CD8-positive, alpha-beta memory T cell (primary cell): ENCODE measurements around the gene WDR35. TPM values are rescaled to one million over a fixed set of nuclear protein-coding genes. Genes with fewer than 3 reads are reported as not detected.

Experiments used
- CTCF ChIA-PET: fragments of 350-600 bp; sonication (Branson Sonifier 250); formaldehyde crosslinking; loops from one replicate; lab custom pipeline; 2021; ENCODE audit warnings: antibody characterized with exemption; lab: Charles Lee
- POLR2A ChIA-PET: fragments of 350-600 bp; sonication (Branson Sonifier 250); formaldehyde crosslinking; loops from one replicate; lab custom pipeline; 2021; ENCODE audit warnings: antibody characterized with exemption; lab: Charles Lee
- DNase-seq, 5 donors: peaks; one replicate each; pipeline versions ENCODE4 v3.0.0 to v3.0.0-alpha.2; 2020 to 2022; ENCODE audit warnings: mixed read lengths in 1 of 5
- H3K27ac ChIP-seq: one replicate; pipeline ENCODE4 v1.7.0; 2013; ENCODE audit warnings: low read depth, mild to moderate bottlenecking, low read length, moderate library complexity
- H3K27me3 ChIP-seq: 2 replicates; pipeline ENCODE4 v1.7.0; 2013; ENCODE audit warnings: low read length, mild to moderate bottlenecking; ENCODE audit not compliant: insufficient read depth, poor library complexity, severe bottlenecking
- H3K36me3 ChIP-seq: 2 replicates; pipeline ENCODE4 v1.7.0; 2013; ENCODE audit warnings: mild to moderate bottlenecking, low read length, moderate library complexity; ENCODE audit not compliant: insufficient read depth
- H3K4me1 ChIP-seq: 2 replicates; pipeline ENCODE4 v1.7.0; 2013; ENCODE audit warnings: mild to moderate bottlenecking, low read length, moderate library complexity; ENCODE audit not compliant: insufficient read depth
- H3K4me3 ChIP-seq: 2 replicates; pipeline ENCODE4 v1.7.0; 2013; ENCODE audit warnings: mild to moderate bottlenecking, low read length
- H3K9me3 ChIP-seq: 2 replicates; pipeline ENCODE4 v1.7.0; 2013; ENCODE audit warnings: mild to moderate bottlenecking, low read length
- H3K27ac Mint-ChIP-seq, 8 donors: one replicate each; pipeline ENCODE4 v1.8.0; 2020 to 2021; ENCODE audit warnings: mixed read lengths in 8 of 8, mild to moderate bottlenecking in 6 of 8, inconsistent platforms in 3 of 8, moderate library complexity in 3 of 8
- H3K27me3 Mint-ChIP-seq, 2 donors: one replicate each; pipeline ENCODE4 v1.8.0; 2020 to 2021; ENCODE audit warnings: mixed read lengths in 2 of 2, mild to moderate bottlenecking in 1 of 2, moderate library complexity in 1 of 2
- H3K36me3 Mint-ChIP-seq, 3 donors: one replicate each; pipeline ENCODE4 v1.8.0; 2020 to 2021; ENCODE audit warnings: mixed read lengths in 3 of 3, inconsistent platforms in 1 of 3, mild to moderate bottlenecking in 1 of 3
- H3K4me1 Mint-ChIP-seq, 3 donors: one replicate each; pipeline ENCODE4 v1.8.0; 2020 to 2021; ENCODE audit warnings: mixed read lengths in 3 of 3, inconsistent platforms in 1 of 3, mild to moderate bottlenecking in 1 of 3
- H3K4me3 Mint-ChIP-seq, 7 donors: one replicate each; pipeline ENCODE4 v1.8.0; 2020 to 2021; ENCODE audit warnings: mixed read lengths in 7 of 7, mild to moderate bottlenecking in 6 of 7, moderate library complexity in 4 of 7, inconsistent platforms in 2 of 7
- H3K9me3 Mint-ChIP-seq, 5 donors: one replicate each; pipeline ENCODE4 v1.8.0; 2020 to 2022; ENCODE audit warnings: mixed read lengths in 5 of 5, mild to moderate bottlenecking in 3 of 5, moderate library complexity in 2 of 5, inconsistent platforms in 1 of 5
- polyA plus RNA-seq: library from polyadenylated mRNA; unstranded; fragments of 300-500 nt; fragmentation: Illumina TruSeq; gene quantifications from one replicate; pipeline ENCODE4 v1.2.3, GENCODE V29; 2021
- total RNA-seq, 2 experiments: library from RNA; stranded (reverse); gene quantifications; one replicate each; pipeline ENCODE4 v1.2.3, GENCODE V29; 2021

Gene WDR35
- total and polyA plus RNA-seq, 3 experiments from 2014 or later, result 1.6 to 12.0 (median 11.0) TPM

DNA sequence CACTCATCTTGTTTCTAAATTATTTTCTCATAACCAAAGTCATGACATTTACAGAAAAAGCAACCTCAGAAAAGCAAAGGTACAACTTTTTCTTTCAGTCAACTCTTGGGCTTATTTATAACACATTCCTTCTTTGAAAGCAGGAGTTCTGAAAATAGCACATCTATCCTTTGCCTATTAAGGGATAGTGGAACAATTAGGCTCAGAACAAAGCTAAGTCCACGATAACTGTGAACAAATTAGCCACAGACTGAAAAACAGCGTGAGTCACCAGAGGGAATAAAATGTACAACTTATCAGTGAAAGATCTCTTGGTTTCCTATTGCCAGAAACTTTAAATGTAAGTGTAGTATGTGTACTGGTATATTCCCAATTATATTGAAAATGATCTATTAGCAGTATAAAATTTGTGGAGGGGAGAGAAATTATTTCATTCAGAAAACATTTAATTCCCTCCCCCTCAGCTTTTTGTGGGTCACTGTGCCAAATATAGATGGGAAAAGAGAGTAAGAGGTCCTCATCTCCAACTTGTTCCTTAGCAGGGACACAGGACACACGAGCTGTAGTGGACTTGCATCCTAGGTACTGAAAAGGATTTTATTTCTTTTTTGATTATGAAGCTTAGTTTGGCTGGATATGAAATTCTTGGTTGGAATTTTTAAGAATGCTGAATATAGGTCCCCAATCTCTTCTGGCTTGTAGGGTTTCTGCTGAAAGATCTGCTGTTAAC, 38.0 kb upstream of the WDR35 start:
- Histone ChIP-seq H3K9me3 (no peaks in the 10 kb centered on the region), H3K36me3 (peaks cover 12% of the 10 kb centered on the region), H3K27me3 (no peaks in the 10 kb centered on the region), H3K27ac (no peak overlapping the region), H3K4me3 (no peak overlapping the region), H3K4me1 (no peaks in the 10 kb centered on the region)
- no peak overlapping the region for H3K4me3 Mint-ChIP-seq
- no peaks in the 10 kb centered on the region for H3K4me1 Mint-ChIP-seq
- ChIA-PET POLR2A (no interaction called here), CTCF (interaction anchor here (1.6 kb wide), 1 partner anchor 12 kb away, joined by 4 read pairs; no protein-coding TSS in a partner anchor)
- peaks cover 0 to 4% (median 0%) of the 10 kb centered on the region in 5 donors for H3K9me3 Mint-ChIP-seq
- no peak overlapping the region for H3K27ac Mint-ChIP-seq
- no peak for DNase-seq
- H3K27me3 Mint-ChIP-seq, result no peaks in the 10 kb centered on the region
- peaks cover 32 to 61% (median 55%) of the 10 kb centered on the region in 3 donors for H3K36me3 Mint-ChIP-seq

- no peak for DNase-seq
- H3K4me3 ChIP-seq, result no peak overlapping the region
- H3K4me1 ChIP-seq, result no peaks in the 10 kb centered on the region
- CTCF ChIA-PET, result no interaction called here
- H3K9me3 Mint-ChIP-seq, result peaks cover 0 to 5% (median under 1%) of the 10 kb centered on the region in 5 donors
- POLR2A ChIA-PET, result no interaction called here
- H3K36me3 ChIP-seq, result peaks cover 12% of the 10 kb centered on the region
- H3K27ac ChIP-seq, result no peak overlapping the region
- H3K4me1 Mint-ChIP-seq, result no peaks in the 10 kb centered on the region
- H3K4me3 Mint-ChIP-seq, result no peak overlapping the region
- H3K27ac Mint-ChIP-seq, result no peak overlapping the region
- peaks cover 27 to 56% (median 49%) of the 10 kb centered on the region in 3 donors for H3K36me3 Mint-ChIP-seq
- no peaks in the 10 kb centered on the region for H3K9me3 ChIP-seq
- H3K27me3 ChIP-seq, result no peaks in the 10 kb centered on the region
- no peaks in the 10 kb centered on the region for H3K27me3 Mint-ChIP-seq
Measured at GRCh38 chr2:20027260-20027677, 37.4 kb upstream of the WDR35 start.

DNA sequence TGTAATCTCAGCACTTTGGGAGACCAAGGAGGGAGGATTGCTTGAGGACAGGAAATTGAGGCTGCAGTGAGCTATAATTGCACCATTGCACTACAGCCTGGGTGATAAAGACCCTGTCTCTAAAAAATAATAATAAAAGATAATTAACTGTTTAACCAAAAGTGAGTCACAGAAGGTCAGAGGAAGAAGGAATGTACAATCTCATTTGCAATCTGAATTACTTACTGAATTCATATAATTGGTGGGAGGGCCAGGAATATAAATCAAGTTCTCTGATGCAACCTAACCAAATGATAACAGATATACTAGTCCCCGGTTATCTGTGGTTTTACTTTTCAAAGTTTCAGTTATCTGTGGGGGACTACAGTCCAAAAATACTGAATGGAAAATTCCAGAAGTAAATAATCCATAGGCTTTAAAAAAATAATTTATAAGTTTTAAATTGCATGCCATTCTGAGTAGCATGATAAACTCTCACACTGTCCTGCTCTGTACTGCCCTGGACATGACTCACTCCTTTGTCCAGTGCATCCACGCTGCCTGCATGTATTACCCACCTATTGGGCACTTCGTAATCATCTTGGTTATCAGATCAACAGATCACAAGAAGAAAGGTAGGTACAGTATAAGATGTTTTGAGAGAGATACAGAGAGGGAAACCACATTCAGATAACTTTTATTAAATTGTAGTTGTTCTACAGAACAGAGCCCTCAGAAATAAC, 35.3 kb upstream of the WDR35 start:
- no peak overlapping the region for H3K27ac ChIP-seq
- H3K27me3 Mint-ChIP-seq, result peaks cover 0 to 1% of the 10 kb centered on the region in 2 donors
- no peak for DNase-seq
- H3K36me3 Mint-ChIP-seq, result peaks cover 16 to 53% (median 35%) of the 10 kb centered on the region in 3 donors
- peaks cover 11 to 21% (median 15%) of the 10 kb centered on the region in 5 donors for H3K9me3 Mint-ChIP-seq
- no peaks in the 10 kb centered on the region for H3K27me3 ChIP-seq
- H3K4me3 Mint-ChIP-seq, result no peak overlapping the region
- H3K4me1 ChIP-seq, result no peaks in the 10 kb centered on the region
- H3K4me3 ChIP-seq, result no peak overlapping the region
- H3K27ac Mint-ChIP-seq, result no peak overlapping the region
- POLR2A ChIA-PET, result no interaction called here
- peaks cover 8% of the 10 kb centered on the region for H3K36me3 ChIP-seq
- H3K9me3 ChIP-seq, result no peaks in the 10 kb centered on the region
- H3K4me1 Mint-ChIP-seq, result no peaks in the 10 kb centered on the region
- CTCF ChIA-PET, result no interaction called here

DNA sequence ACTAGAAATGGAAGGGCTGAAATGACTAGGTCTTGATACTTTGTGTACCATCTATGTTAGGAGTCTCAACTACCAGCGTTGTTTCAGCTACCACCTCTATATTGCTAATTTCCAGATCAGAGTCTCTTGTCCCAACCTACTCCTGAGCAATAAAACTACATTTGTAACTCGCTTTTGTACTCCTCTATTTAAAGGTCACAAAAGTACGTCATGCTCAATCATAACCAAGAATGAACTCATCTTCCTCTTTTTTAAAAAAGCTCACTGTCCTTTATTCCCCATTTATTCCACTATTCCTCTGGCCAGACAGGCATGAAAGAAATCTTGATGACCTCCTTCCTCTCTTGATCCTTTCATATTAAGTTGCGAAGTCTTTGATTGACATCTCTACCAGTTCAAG, 33.8 kb upstream of the WDR35 start:
- peaks cover 0 to 1% of the 10 kb centered on the region in 2 donors for H3K27me3 Mint-ChIP-seq
- no peak for DNase-seq
- H3K9me3 Mint-ChIP-seq, result peaks cover 11 to 21% (median 20%) of the 10 kb centered on the region in 5 donors
- Histone ChIP-seq H3K27ac (no peak overlapping the region), H3K4me3 (no peak overlapping the region), H3K4me1 (no peaks in the 10 kb centered on the region), H3K36me3 (no peaks in the 10 kb centered on the region), H3K27me3 (no peaks in the 10 kb centered on the region), H3K9me3 (no peaks in the 10 kb centered on the region)
- POLR2A ChIA-PET, result no interaction called here
- H3K4me3 Mint-ChIP-seq, result no peak overlapping the region
- CTCF ChIA-PET, result interaction anchor here (1.3 kb wide), 1 partner anchor 8 kb away, joined by 6 read pairs; no protein-coding TSS in a partner anchor
- H3K36me3 Mint-ChIP-seq, result peaks cover 8 to 49% (median 20%) of the 10 kb centered on the region in 3 donors
- H3K4me1 Mint-ChIP-seq, result no peaks in the 10 kb centered on the region
- no peak overlapping the region for H3K27ac Mint-ChIP-seq

GRCh38 chr2:20021405-20022009, 31.6 kb upstream of the WDR35 start:
- DNase-seq, result no peak
- Histone ChIP-seq H3K36me3 (no peaks in the 10 kb centered on the region), H3K9me3 (no peaks in the 10 kb centered on the region), H3K27me3 (no peaks in the 10 kb centered on the region), H3K4me1 (no peaks in the 10 kb centered on the region), H3K4me3 (no peak overlapping the region), H3K27ac (no peak overlapping the region)
- Mint-ChIP-seq H3K4me3 (no peak overlapping the region), H3K4me1 (no peaks in the 10 kb centered on the region), H3K9me3 (peaks cover 11 to 21% (median 20%) of the 10 kb centered on the region in 5 donors), H3K27ac (no peak overlapping the region), H3K36me3 (peaks cover 3 to 33% (median 5%) of the 10 kb centered on the region in 3 donors), H3K27me3 (peaks cover 0 to 1% of the 10 kb centered on the region in 2 donors)
- POLR2A ChIA-PET, result no interaction called here
- CTCF ChIA-PET, result no interaction called here

- Histone ChIP-seq H3K36me3 (no peaks in the 10 kb centered on the region), H3K27me3 (no peaks in the 10 kb centered on the region), H3K4me1 (no peaks in the 10 kb centered on the region), H3K27ac (no peak overlapping the region), H3K9me3 (no peaks in the 10 kb centered on the region), H3K4me3 (no peak overlapping the region)
- Mint-ChIP-seq H3K4me1 (no peaks in the 10 kb centered on the region), H3K36me3 (peaks cover 3 to 35% (median 5%) of the 10 kb centered on the region in 3 donors), H3K9me3 (peaks cover 11 to 21% (median 20%) of the 10 kb centered on the region in 5 donors), H3K27me3 (peaks cover 2 to 5% of the 10 kb centered on the region in 2 donors), H3K4me3 (no peak overlapping the region), H3K27ac (no peak overlapping the region)
- DNase-seq, result no peak
- CTCF ChIA-PET, result no interaction called here
- POLR2A ChIA-PET, result no interaction called here
Measured at GRCh38 chr2:20019747-20020146, 29.8 kb upstream of the WDR35 start.

- H3K9me3 ChIP-seq, result no peaks in the 10 kb centered on the region
- no peaks in the 10 kb centered on the region for H3K27me3 ChIP-seq
- H3K36me3 Mint-ChIP-seq, result peaks cover 3 to 34% (median 5%) of the 10 kb centered on the region in 3 donors
- H3K36me3 ChIP-seq, result no peaks in the 10 kb centered on the region
- H3K4me3 Mint-ChIP-seq, result no peak overlapping the region
- H3K9me3 Mint-ChIP-seq, result peaks cover 11 to 21% (median 19%) of the 10 kb centered on the region in 5 donors
- H3K4me1 Mint-ChIP-seq, result no peaks in the 10 kb centered on the region
- H3K27me3 Mint-ChIP-seq, result peaks cover 10 to 12% of the 10 kb centered on the region in 2 donors
- ChIA-PET CTCF (no interaction called here), POLR2A (no interaction called here)
- H3K27ac Mint-ChIP-seq, result no peak overlapping the region
- no peak overlapping the region for H3K27ac ChIP-seq
- no peak for DNase-seq
- H3K4me1 ChIP-seq, result no peaks in the 10 kb centered on the region
- H3K4me3 ChIP-seq, result no peak overlapping the region
Measured at GRCh38 chr2:20018601-20019152, 28.8 kb upstream of the WDR35 start.
